Epithelial cell of esophagus (primary cell): ENCODE measurements around the gene TMA7B.
A peak's percentile ranks its signal among the peaks of the same experiment; 100 is the strongest.

Source experiments
- DNase-seq: peaks from one replicate; pipeline ENCODE4 v3.0.0; 2010; ENCODE audit warnings: low read depth
- H3K4me3 ChIP-seq: 2 replicates; pipeline ENCODE4 v1.5.1; 2011; ENCODE audit warnings: mild to moderate bottlenecking, low read length, control low read depth
- TF ChIP-seq, protein P1 (sequence below): IDR thresholded peaks from 2 replicates; pipeline ENCODE4 v1.5.1; 2011; ENCODE audit warnings: low read depth, mild to moderate bottlenecking, low read length, control low read depth, inconsistent platforms; ENCODE audit not compliant: insufficient read depth; ENCODE audit errors: missing control alignments

Gene TMA7B

DNA sequence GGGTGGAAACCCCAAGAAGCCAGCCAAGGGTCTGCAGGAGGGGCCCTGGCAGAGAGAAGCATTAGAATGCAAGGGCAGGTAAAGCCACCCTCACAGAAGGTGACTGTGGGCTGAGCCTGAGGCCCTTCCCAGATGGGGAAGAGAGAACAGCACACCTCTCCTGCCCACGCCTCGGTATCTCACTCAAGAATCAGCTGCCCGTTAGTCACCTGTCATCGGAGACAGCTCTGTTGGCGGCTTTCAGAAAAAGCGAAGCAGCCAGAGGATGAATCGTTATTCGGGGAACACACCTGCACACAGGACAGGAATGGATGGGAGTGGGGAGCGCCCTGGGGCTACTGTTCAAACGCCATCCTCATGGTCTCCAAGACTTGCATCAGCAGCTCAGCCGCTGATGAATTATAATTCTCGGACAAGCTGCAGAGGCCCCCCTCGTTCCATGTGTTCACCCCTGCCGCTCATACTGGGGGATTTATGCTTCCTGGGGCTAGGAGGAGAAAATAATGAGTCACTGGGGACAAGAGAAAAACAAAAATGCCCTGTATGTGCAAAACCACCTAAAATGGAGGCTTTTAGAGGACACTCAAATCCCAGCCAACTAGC is 21.6 kb upstream of the TMA7B start:
- TF ChIP-seq, protein P1, sequence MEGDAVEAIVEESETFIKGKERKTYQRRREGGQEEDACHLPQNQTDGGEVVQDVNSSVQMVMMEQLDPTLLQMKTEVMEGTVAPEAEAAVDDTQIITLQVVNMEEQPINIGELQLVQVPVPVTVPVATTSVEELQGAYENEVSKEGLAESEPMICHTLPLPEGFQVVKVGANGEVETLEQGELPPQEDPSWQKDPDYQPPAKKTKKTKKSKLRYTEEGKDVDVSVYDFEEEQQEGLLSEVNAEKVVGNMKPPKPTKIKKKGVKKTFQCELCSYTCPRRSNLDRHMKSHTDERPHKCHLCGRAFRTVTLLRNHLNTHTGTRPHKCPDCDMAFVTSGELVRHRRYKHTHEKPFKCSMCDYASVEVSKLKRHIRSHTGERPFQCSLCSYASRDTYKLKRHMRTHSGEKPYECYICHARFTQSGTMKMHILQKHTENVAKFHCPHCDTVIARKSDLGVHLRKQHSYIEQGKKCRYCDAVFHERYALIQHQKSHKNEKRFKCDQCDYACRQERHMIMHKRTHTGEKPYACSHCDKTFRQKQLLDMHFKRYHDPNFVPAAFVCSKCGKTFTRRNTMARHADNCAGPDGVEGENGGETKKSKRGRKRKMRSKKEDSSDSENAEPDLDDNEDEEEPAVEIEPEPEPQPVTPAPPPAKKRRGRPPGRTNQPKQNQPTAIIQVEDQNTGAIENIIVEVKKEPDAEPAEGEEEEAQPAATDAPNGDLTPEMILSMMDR, result no peak
- DNase-seq, result no peak
- H3K4me3 ChIP-seq, result no peak overlapping the region

DNA sequence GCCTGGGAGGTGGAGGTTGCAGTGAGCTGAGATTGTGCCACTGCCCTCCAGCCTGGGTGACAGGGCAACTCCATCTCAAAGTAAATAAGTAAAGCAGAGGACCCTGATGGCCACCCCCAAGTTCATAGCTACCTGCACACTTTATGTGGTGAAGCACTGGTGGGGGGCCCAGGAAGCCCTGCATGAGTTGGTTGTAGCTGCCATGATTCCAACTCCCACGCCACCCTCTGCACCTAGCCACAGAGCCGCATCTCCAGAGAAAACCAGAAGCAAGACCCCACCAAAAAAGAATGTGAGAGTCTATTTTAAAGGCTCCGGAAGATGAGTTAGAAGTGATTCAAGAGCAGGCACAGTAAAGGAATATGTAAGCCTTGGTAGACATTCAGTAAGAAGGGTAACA is 20.4 kb upstream of the TMA7B start:
- DNase-seq, result no peak
- TF ChIP-seq, protein P1, result no peak
- no peak overlapping the region for H3K4me3 ChIP-seq

GRCh38 chr22:39940757-39941305 is 19.4 kb upstream of the TMA7B start:
- TF ChIP-seq, protein P1, result no peak
- no peak overlapping the region for H3K4me3 ChIP-seq
- peak; percentile 14 for DNase-seq

DNA sequence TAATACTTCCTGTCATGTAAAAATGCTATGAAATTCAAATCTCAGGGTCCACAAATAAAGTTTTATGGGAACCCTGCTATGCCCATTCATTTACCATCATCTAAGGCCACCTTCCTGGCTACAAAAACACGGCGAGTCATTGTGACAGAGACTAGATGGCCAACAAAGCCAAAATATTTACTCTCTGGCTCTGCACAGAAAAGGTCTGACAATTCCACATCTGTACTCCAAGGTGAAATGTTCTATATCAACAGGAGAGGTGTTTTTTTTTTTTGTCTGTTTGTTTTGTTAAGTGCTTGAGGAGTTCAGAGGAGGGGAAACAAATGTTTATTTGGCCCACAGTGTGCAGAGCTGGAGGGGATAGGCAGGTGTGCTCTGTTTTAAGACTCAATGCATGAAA is 18.6 kb upstream of the TMA7B start:
- TF ChIP-seq, protein P1, result no peak
- DNase-seq, result no peak
- H3K4me3 ChIP-seq, result no peak overlapping the region

GRCh38 chr22:39942439-39943230 is 17.6 kb upstream of the TMA7B start:
- no peak overlapping the region for H3K4me3 ChIP-seq
- no peak for DNase-seq
- TF ChIP-seq, protein P1, result no peak

GRCh38 chr22:39943337-39943736 is 16.9 kb upstream of the TMA7B start:
- no peak overlapping the region for H3K4me3 ChIP-seq
- TF ChIP-seq, protein P1, result no peak
- no peak for DNase-seq
